ENCODE data around the gene PDGFRB.

The PDGFRB gene

GRCh38 chr5:150080696-150081435 is 74.8 kb downstream of the PDGFRB start:
- DNase-seq, result no peak

GRCh38 chr5:150079909-150080461 is 75.7 kb downstream of the PDGFRB start:
- DNase-seq, result no peak

- no peak for DNase-seq
These were observed 76.6 kb downstream of the PDGFRB start for GRCh38 chr5:150078802-150079689.

GRCh38 chr5:150077996-150078801 is 77.4 kb downstream of the PDGFRB start:
- no peak for DNase-seq

GRCh38 chr5:150077060-150077459 is 78.6 kb downstream of the PDGFRB start:
- no peak for DNase-seq

- DNase-seq, result no peak
These were observed 79.8 kb downstream of the PDGFRB start for GRCh38 chr5:150075806-150076205.

- no peak for DNase-seq
These were observed 80.4 kb downstream of the PDGFRB start for GRCh38 chr5:150075233-150075632.

GRCh38 chr5:150073677-150074076 is 82.0 kb downstream of the PDGFRB start:
- DNase-seq, result no peak

- no peak for DNase-seq
These were observed 82.5 kb downstream of the PDGFRB start for GRCh38 chr5:150073086-150073625.

GRCh38 chr5:150070821-150071220 is 84.8 kb downstream of the PDGFRB start:
- no peak for DNase-seq

GRCh38 chr5:150069672-150070627 is 85.7 kb downstream of the PDGFRB start:
- no peak for DNase-seq

GRCh38 chr5:150068961-150069645 is 86.5 kb downstream of the PDGFRB start:
- no peak for DNase-seq

GRCh38 chr5:150068472-150068871 is 87.2 kb downstream of the PDGFRB start:
- DNase-seq, result no peak

- DNase-seq, result no peak
These were observed 87.6 kb downstream of the PDGFRB start for GRCh38 chr5:150068071-150068470.

GRCh38 chr5:150067405-150067960 is 88.2 kb downstream of the PDGFRB start:
- no peak for DNase-seq

GRCh38 chr5:150066901-150067396 is 88.7 kb downstream of the PDGFRB start:
- no peak for DNase-seq

- no peak for DNase-seq
These were observed 89.2 kb downstream of the PDGFRB start for GRCh38 chr5:150066436-150066835.

- DNase-seq, result no peak
These were observed 89.8 kb downstream of the PDGFRB start for GRCh38 chr5:150065886-150066285.

- no peak for DNase-seq
These were observed 90.3 kb downstream of the PDGFRB start for GRCh38 chr5:150065346-150065745.

- DNase-seq, result no peak
These were observed 90.9 kb downstream of the PDGFRB start for GRCh38 chr5:150064681-150065220.

All from NCI-H2029 treated with DMSO at 0.1 percent for 48 hours (cell line).